Measurements from ENCODE around the gene PITPNB.

PITPNB gene

GRCh38 chr22:27919222-27919941, at the start of gene PITPNB:
Gene PITPNB, minus strand, starts transcription at chr22:27919256. Its CDS starts 65 bp downstream, at chr22:27919191.
- peak; percentile 99 for DNase-seq

DNA sequence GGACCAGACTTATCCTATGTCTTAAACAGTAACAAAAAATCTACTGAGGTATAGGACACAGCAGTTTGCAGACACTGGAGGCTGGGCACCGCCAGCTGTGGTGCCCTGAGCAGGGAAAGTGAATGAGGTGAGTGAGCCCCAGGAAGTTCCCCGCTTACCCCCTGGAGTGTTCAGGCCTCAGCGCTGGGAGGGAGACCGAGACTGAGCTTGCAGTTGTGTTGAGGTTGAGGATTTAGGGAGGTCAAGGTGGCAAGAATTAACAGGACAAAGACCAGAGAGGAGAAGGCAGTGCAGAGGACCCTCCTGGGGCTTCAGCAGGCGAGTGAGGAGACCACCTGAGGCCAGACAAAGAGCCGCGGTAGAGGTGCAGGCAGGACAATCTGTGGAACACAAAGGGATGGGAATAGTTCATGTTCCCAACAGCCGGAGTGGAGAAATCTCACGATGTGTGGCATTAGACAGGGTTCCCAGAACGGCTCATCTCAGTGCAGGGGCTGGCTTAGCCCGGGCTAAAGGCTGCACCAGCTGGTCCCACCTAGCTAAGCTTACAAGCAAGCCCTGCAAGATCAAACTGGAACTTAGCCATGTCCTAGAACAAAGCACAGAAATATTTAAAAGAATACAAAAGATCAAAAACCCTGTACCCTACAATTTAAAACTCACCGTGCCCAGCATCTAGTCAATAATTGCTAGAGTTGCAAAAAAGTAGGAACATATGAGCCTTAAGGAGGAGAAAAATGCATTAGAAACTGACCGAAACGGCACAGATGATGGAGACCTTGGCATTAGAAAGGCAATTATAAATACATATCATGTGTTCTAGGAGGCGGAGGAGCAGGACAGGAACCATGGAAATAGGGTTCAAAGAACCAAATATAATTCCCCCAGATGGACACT, 47.4 kb upstream of the PITPNB start:
- DNase-seq, result no peak

DNA sequence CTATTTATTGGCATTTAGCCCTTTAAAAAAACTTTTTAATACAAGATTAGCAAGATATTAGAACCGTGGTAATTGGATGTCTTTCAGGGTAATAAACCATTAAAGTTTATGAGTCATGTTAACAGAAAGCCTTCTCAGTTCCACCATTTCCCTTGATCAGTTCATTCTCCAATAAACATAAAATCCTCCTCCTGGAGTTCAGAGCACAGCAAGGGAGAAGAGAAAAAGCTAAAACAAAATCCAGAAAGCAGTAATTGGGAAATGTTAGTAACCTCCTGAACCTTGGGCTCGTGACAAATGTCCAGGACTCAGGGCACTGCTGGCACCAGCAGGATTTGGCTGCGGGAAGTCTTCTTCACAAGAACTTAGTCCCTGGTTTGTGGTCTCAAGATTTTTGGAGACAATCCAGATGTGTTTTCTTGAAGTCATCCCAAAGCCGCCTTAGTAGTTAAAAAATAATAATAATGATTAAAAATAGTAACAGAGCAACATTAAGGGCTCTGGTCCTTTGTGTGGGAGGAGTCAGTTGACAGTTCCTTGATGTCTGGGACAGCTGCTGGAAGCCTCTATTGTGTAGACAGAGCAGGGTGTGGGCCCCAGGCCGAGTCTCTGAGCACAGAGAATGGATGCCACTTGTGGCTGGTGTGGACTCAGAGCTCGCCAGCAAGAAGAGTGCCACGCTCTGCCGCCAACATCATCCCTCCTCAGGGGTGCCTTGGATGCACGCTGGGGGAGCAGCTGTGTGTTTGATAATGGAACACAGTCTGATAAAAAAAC, 43.4 kb upstream of the PITPNB start:
- no peak for DNase-seq

DNA sequence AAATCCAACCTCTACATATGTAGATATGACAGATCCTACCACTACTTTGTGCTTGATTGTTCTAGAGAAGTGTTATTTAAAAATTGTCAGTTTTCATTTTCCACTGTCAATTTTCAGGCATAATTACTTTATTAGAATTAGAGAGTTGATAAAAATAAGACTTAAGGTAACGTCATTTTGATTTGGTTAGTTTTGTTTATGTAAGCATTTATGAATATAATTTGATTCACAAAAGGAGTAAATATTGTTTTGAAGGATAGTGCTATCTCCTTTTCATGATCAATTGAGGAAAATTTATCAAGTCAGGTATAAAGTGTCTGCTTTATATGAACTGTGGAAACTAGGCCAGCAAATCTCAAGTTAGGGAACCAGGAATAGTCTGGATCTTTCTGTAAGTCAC, 42.6 kb upstream of the PITPNB start:
- DNase-seq, result no peak

DNA sequence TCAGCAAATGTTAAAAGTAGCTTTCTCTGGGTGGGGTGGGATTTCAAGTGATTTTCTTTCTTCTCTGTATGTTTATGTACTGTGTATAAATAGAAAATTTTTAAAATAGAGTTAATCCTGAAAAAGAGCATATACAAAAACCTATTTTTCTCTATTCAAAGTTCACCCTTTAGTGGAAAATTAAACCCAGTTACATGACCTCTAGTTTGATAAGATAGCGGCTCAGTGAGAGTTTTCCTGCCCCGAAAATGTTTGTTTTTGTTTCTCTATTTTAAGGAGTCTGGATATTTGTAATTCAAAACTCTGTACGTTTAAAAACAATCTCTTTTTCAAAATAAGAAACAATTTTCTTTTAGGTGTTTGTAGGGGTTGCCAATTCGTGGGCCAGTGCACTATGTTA, 42.1 kb upstream of the PITPNB start:
- no peak for DNase-seq

DNA sequence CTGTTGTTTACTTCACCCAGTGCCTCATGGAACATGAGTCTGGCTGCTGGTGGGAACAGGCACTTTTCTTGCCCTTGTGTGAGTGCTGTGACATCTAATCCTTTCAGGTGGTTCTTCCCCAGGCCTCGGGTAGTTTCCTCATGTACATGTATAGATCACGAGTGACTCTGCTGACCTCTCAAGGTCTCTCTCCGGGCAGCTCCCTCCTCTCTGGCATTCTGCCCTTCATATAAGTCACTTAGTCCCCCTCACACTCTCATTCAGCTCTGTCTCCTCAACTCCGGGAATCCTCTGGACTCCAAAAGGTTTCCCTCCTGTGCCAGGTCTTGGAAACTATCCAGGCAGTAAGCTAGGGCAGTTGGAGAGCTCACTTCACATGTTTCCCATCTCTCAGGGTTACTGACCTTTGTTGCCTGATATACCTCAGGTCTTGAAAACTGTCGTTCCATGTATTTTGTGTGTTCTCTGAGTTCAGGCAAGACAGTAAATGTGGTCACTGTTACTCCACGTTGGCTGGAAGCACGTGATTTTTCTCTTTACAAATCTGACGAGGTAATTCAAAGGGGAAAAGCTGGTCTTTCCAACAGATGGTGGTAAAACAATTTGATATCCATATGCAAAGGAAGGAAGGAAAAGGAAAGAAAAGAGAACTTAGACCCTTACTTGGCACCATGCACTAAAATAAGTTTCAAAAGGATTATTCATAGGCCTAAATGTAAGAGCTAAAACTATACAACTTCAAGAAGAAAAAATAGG, 40.5 kb upstream of the PITPNB start:
- DNase-seq, result no peak

DNA sequence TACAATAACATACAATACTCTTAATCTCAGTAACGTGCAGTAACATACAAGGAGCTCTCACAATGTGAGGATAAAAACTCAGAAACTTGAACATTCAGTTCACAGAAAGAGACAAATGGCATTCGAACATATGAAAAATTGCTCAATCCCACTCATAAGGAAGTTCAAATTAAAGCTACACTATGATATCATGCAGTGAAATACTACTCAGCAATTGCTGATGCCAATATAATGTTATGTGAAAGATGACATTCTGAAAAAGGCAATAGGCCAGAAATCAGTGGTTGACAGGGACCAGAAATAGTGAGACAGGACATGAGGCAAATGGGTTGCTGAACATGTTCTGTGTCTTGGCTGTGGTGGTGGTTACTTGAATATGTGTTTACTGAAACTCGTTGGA, 33.7 kb upstream of the PITPNB start:
- no peak for DNase-seq

DNA sequence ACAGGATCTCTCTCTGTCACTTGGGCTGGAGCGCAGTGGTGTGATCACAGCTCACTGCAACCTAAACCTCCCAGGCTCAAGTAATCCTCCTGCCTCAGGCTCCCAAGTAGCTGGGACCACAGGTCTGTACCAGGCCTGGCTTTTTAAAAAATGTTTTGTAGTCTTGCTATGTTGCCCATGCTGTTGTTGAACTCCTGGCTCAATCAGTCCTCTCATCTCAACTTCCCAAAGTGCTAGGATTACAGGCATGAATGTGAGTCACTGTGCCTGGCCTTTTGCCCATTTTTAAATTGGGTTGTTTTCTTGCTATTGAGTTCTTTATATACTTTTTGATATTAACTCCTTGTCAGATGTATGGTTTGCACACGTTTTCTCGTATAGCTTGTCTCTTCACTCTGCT, 33.0 kb upstream of the PITPNB start:
- DNase-seq, result no peak

DNA sequence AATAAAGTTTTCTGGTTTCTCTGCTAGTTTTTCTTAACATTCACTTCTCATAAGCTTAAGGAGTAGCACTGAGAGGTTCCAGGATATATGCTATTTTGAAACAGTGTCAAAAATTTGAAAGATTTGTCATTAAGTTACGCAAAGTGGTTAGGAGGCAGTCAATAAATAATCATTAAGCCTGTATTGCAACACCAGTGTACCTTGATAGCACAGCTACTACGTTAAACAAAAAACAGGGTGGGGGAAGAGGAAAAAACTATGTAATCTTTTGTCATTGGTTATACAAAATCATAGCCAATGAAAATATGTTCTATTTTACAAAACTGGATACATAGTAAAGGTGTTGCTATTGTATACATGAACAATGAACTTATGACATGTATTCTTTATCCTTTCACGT, 30.4 kb upstream of the PITPNB start:
- no peak for DNase-seq

DNA sequence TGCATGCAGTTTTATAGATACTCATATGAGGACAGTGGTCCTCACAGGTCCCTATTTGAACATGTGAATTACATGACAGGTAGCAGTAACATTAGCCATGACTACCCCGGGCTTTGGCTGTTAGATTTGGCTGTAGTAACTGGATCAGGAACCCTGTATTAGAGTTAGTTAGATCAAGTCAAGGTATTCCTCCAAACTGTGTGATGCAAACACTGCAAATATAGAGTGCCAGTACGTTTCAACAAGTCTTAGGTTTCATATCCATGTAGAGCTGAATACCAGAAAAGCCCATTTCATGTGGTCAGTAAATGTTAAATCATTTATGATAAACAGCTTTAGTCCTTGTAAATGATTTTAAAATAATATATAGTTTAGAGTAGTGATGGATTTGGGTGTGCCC, 29.5 kb upstream of the PITPNB start:
- no peak for DNase-seq

GRCh38 chr22:27947448-27947847, 28.4 kb upstream of the PITPNB start:
- DNase-seq, result no peak

DNA sequence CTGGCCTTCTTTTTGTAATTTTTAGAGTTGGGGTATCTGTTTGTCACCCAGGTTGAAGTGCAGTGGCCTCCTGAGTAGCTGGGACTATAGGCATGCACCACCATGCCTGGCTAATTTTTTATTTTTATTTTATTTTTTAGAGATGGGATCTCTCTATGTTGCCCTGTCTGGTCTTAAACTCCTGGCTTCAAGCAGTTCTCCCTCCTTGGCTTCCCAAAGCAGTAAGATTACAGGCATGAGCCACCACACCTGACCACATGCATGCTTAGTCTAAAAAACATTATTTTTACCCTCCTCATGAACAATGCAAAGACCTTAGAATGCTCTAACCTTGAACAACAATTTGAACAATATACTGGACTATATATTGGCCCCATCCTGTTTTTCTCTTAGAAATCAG, 22.1 kb upstream of the PITPNB start:
- DNase-seq, result no peak

- no peak for DNase-seq
Measured at GRCh38 chr22:27937453-27937852, 18.4 kb upstream of the PITPNB start.

- no peak for DNase-seq
Measured at GRCh38 chr22:27935897-27936296, 16.8 kb upstream of the PITPNB start.

DNA sequence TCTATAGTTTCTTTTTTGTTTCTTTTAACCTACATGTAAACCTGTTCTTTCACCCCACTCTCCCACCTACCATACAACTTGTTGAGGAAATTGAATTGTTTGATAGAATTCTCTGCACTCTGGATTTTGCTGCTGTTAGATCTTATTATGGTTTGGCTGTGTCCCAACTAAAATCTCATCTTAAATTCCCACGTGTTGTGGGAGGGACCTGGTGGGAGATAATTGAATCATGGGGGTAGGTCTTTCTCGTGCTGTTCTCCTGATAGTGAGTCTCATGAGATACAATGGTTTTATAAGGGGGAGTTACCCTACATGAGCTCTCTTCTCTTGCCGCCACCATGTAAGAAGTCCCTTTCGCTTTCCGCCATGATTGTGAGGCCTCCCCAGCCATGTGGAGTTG, 15.0 kb upstream of the PITPNB start:
- no peak for DNase-seq

- DNase-seq, result no peak
Measured at GRCh38 chr22:27933186-27933983, 14.3 kb upstream of the PITPNB start.

GRCh38 chr22:27930331-27931060, 11.4 kb upstream of the PITPNB start:
- no peak for DNase-seq

- DNase-seq, result no peak
Measured at GRCh38 chr22:27927608-27928007, 8.6 kb upstream of the PITPNB start.

DNA sequence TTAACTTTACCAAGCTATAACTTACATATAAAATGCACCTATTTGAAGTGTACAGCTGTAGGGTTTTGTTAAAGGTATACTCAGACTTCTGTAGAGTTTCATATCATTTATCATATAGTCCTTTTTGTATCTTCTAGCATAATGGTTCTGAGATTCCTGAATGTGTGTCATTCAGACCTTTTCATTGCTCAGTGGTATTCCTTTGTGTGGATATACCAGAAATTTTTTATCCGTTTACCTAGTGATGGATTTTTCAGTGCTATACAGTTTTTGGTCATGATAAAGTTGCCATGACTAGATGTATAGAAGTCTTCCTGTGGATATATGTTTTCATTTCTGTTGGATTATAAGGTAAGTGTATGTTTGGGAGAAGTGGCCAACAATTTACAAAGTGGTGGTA, 6.3 kb upstream of the PITPNB start:
- no peak for DNase-seq

DNA sequence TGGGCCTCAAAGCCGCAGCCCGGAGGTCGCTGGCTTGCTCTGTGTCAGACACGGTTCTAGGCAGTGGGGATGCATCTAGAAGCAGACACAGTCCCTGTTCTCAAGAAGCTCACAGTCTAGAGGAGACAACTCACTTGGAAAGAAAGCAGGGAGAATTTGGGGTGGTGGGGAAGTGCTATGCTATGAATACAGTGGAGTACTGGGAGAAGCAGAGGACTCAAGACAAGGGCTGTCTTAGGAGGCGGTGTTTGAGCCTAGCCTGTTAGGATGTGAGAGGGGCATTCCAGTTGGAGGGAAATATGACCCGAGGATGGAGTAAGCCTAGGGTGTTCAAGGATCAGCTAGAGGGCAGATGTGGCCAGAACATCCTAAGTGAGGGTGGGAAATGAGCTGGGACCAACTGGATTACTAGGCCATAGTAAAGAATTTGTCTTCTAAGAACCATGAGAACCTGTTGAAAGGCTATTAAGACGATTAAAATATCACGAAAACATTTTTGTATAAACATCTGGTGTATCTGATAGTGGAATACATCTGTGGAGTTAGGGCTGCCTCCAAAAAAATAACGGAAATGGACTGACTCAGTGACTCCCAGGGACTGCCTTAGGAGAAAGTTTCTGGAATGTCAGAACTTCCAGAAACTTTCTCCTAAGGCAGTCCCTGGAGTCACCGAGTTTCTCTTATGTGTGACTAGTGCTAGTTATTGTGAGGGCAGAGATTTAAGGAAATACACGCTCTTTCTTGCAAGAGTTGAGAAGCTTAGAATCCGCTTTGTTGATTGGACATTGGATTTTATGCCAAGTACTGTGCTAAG, 1.1 kb upstream of the PITPNB start:
- peak in 1 of 2 donors; percentile 48 for DNase-seq
